ENCODE data around the gene RND3. TPM values are rescaled to one million over a fixed set of nuclear protein-coding genes. Genes with fewer than 3 reads are reported as not detected.

The RND3 gene
- total and polyA plus RNA-seq, 2 donors (not counting 1 experiment from before 2014, with no cell fraction given), result not detected

DNA sequence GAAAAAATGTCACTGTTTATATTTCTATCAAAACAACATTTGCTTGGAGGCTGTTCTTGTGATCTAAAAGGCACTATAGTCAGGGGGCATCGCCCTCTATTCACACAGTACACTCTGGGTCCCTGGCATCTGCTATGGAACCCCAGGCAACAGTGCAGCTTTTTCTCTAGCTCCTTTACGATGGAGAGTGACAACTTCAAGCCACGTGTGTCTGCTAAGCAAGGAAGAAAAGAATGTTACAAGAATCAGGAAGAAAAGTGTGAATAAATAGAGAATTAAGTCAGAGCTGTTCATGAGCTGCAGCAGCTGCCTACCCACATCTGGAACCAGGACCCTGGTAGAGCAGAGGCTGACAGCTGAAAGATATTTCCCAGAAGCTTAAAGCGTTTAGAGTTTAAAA is 11.2 kb downstream of the RND3 start:
- ChIA-PET POLR2A (no interaction called here), CTCF (no interaction called here)
- intact Hi-C loops (cut with micrococcal nuclease), result no loop called here
- Histone ChIP-seq H3K36me3 (replicated peaks in 1 of 2; ENCODE audit: control extremely low read depth in 1 of 2, control insufficient read depth in 1 of 2, extremely low read depth in 1 of 2, insufficient read depth in 2 of 2, low read length in 1 of 2) (no peaks in the 10 kb centered on the region), H3K4me1 (ENCODE audit: control insufficient read depth in 2 of 2, insufficient read depth in 2 of 2, low read length in 2 of 2) (no peaks in the 10 kb centered on the region), H2AFZ (ENCODE audit: insufficient read depth, low read depth, low read length, poor library complexity, severe bottlenecking) (no peak overlapping the region), H3K27me3 (replicated peaks in 1 of 4; ENCODE audit: control extremely low read depth in 1 of 4, control insufficient read depth in 3 of 4, insufficient read depth in 4 of 4, low read length in 3 of 4) (no peaks in the 10 kb centered on the region), H3K9ac (ENCODE audit: low read length) (no peak overlapping the region), H3K9me3 (ENCODE audit: control extremely low read depth in 1 of 3, control insufficient read depth in 2 of 3, insufficient read depth in 1 of 3, low read length in 2 of 3) (no peaks in the 10 kb centered on the region), H3K27ac (ENCODE audit: low read length in 2 of 2) (no peak overlapping the region), H3K79me2 (ENCODE audit: control insufficient read depth, insufficient read depth, low read length) (no peaks in the 10 kb centered on the region), H4K20me1 (ENCODE audit: control insufficient read depth, insufficient read depth, low read length, poor library complexity, severe bottlenecking) (no peaks in the 10 kb centered on the region), H3K4me3 (ENCODE audit: control extremely low read depth in 1 of 5, extremely low read depth in 1 of 5, insufficient read depth in 1 of 5, low read depth in 2 of 5, low read length in 4 of 5) (no peak overlapping the region), H3K4me2 (replicated peaks; ENCODE audit: low read depth, low read length, poor library complexity, severe bottlenecking) (no peak overlapping the region)
- WGBS (ENCODE audit: insufficient coverage), result 71% methylated on average over 4 of the region's 4 CpGs
- TF ChIP-seq EZH2 (IDR thresholded peaks at IDR 0.05; ENCODE audit: borderline replicate concordance, insufficient read depth, low read depth, low read length, poor library complexity, severe bottlenecking), result no peak
- no peak for TF ChIP-seq CTCF (IDR thresholded peaks at IDR 0.05)
- DNase-seq (no peak), ATAC-seq (ENCODE audit: low read depth) (no peak)
- Mint-ChIP-seq H3K27me3 (no peaks in the 10 kb centered on the region), H3K27ac (no peak overlapping the region), H3K4me3 (no peak overlapping the region), H3K9me3 (ENCODE audit: insufficient read depth) (no peaks in the 10 kb centered on the region), H3K4me1 (no peaks in the 10 kb centered on the region)

- no CpG with 5 or more reads among the region's 6 CpGs for WGBS (ENCODE audit: insufficient coverage)
- Histone ChIP-seq H2AFZ (ENCODE audit: insufficient read depth, low read depth, low read length, poor library complexity, severe bottlenecking) (no peak overlapping the region), H3K27ac (ENCODE audit: low read length in 2 of 2) (no peak overlapping the region), H3K27me3 (replicated peaks in 1 of 4; ENCODE audit: control extremely low read depth in 1 of 4, control insufficient read depth in 3 of 4, insufficient read depth in 4 of 4, low read length in 3 of 4) (no peaks in the 10 kb centered on the region), H3K4me3 (ENCODE audit: control extremely low read depth in 1 of 5, extremely low read depth in 1 of 5, insufficient read depth in 1 of 5, low read depth in 2 of 5, low read length in 4 of 5) (no peak overlapping the region), H3K36me3 (replicated peaks in 1 of 2; ENCODE audit: control extremely low read depth in 1 of 2, control insufficient read depth in 1 of 2, extremely low read depth in 1 of 2, insufficient read depth in 2 of 2, low read length in 1 of 2) (no peaks in the 10 kb centered on the region), H3K4me1 (ENCODE audit: control insufficient read depth in 2 of 2, insufficient read depth in 2 of 2, low read length in 2 of 2) (no peaks in the 10 kb centered on the region), H3K9me3 (ENCODE audit: control extremely low read depth in 1 of 3, control insufficient read depth in 2 of 3, insufficient read depth in 1 of 3, low read length in 2 of 3) (no peaks in the 10 kb centered on the region), H3K79me2 (ENCODE audit: control insufficient read depth, insufficient read depth, low read length) (no peaks in the 10 kb centered on the region), H3K9ac (ENCODE audit: low read length) (no peak overlapping the region), H3K4me2 (replicated peaks; ENCODE audit: low read depth, low read length, poor library complexity, severe bottlenecking) (no peak overlapping the region), H4K20me1 (ENCODE audit: control insufficient read depth, insufficient read depth, low read length, poor library complexity, severe bottlenecking) (no peaks in the 10 kb centered on the region)
- H3K27me3 Mint-ChIP-seq, result no peaks in the 10 kb centered on the region
- intact Hi-C loops (cut with micrococcal nuclease), result no loop called here
- H3K9me3 Mint-ChIP-seq (ENCODE audit: insufficient read depth), result no peaks in the 10 kb centered on the region
- H3K27ac Mint-ChIP-seq, result no peak overlapping the region
- no peak overlapping the region for H3K4me3 Mint-ChIP-seq
- DNase-seq (no peak), ATAC-seq (ENCODE audit: low read depth) (no peak)
- TF ChIP-seq EZH2 (IDR thresholded peaks at IDR 0.05; ENCODE audit: borderline replicate concordance, insufficient read depth, low read depth, low read length, poor library complexity, severe bottlenecking), result no peak
- TF ChIP-seq CTCF (IDR thresholded peaks at IDR 0.05), result no peak
- CTCF ChIA-PET, result no interaction called here
- H3K4me1 Mint-ChIP-seq, result no peaks in the 10 kb centered on the region
- POLR2A ChIA-PET, result no interaction called here
Observed at GRCh38 chr2:150475479-150476250, 11.8 kb downstream of the RND3 start.
